NT2/D1 (cell line): Measurements from ENCODE around the gene USP47.

Experiments
- SUZ12 ChIP-seq: IDR thresholded peaks from 2 replicates; pipeline ENCODE4 v1.6.1; 2011; ENCODE audit not compliant: insufficient read length, insufficient read depth; ENCODE audit errors: extremely low read depth
- YY1 ChIP-seq: IDR thresholded peaks from 2 replicates; pipeline ENCODE4 v1.6.1; 2011; ENCODE audit not compliant: insufficient read length, insufficient read depth
- ZNF274 ChIP-seq: IDR thresholded peaks from 2 replicates; pipeline ENCODE4 v1.6.1; 2011; ENCODE audit warnings: mild to moderate bottlenecking, low read depth, low read length

GRCh38 chr11:11992257-11993212, 150.8 kb downstream of the USP47 start:
- TF ChIP-seq SUZ12 (no peak), YY1 (no peak), ZNF274 (no peak)
